Liver (tissue), 3 donors: ENCODE data around the gene GALNT9.

Source experiments
- ATF3 ChIP-seq: IDR thresholded peaks from 2 replicates; pipeline ENCODE4 v1.6.1; 2016; ENCODE audit warnings: antibody characterized with exemption
- CTCF ChIP-seq: fragments of 150-350 bp; IDR thresholded peaks from 2 replicates; pipeline ENCODE4 v1.5.1; 2017; ENCODE audit warnings: improper control_type of control experiment, low read depth, low read length; ENCODE audit not compliant: missing input control
- EGR1 ChIP-seq, 2 donors: IDR thresholded peaks; 2 replicates each; pipeline ENCODE4 v1.6.1; 2016 to 2018; ENCODE audit warnings: antibody characterized with exemption in 2 of 2, low read depth in 2 of 2
- FOXA2 ChIP-seq: IDR thresholded peaks from 2 replicates; pipeline ENCODE4 v1.6.1; 2016; ENCODE audit warnings: antibody characterized with exemption
- GABPA ChIP-seq, 2 donors: IDR thresholded peaks in 1 of 2; conservative IDR thresholded peaks in 1 of 2; 2 replicates each; pipeline ENCODE4 v1.6.1; 2016; ENCODE audit warnings: antibody characterized with exemption in 2 of 2, mild to moderate bottlenecking in 1 of 2, moderate library complexity in 1 of 2
- JUND ChIP-seq, 2 donors: IDR thresholded peaks; 2 replicates each; pipeline ENCODE4 v1.6.1; 2016; ENCODE audit warnings: antibody characterized with exemption in 2 of 2
- MAX ChIP-seq: IDR thresholded peaks from 2 replicates; pipeline ENCODE4 v1.6.1; 2016; ENCODE audit warnings: antibody characterized with exemption
- RAD21 ChIP-seq, 2 donors: IDR thresholded peaks; 2 replicates each; pipeline ENCODE4 v1.6.1; 2016; ENCODE audit warnings: antibody characterized with exemption in 2 of 2, mild to moderate bottlenecking in 2 of 2
- REST ChIP-seq: IDR thresholded peaks from 2 replicates; pipeline ENCODE4 v1.6.1; 2016; ENCODE audit warnings: antibody characterized with exemption, mild to moderate bottlenecking
- RXRA ChIP-seq, 2 donors: IDR thresholded peaks; 2 replicates each; pipeline ENCODE4 v1.6.1; 2017 to 2018; ENCODE audit warnings: antibody characterized with exemption in 2 of 2, mild to moderate bottlenecking in 1 of 2
- SP1 ChIP-seq: IDR thresholded peaks from 2 replicates; pipeline ENCODE4 v1.6.1; 2018; ENCODE audit warnings: antibody characterized with exemption, mild to moderate bottlenecking
- TAF1 ChIP-seq: conservative IDR thresholded peaks from 2 replicates; pipeline ENCODE4 v1.6.1; 2016; ENCODE audit warnings: antibody characterized with exemption, mild to moderate bottlenecking
- YY1 ChIP-seq: IDR thresholded peaks from 2 replicates; pipeline ENCODE4 v1.6.1; 2016; ENCODE audit warnings: antibody characterized with exemption, mild to moderate bottlenecking
- ZBTB33 ChIP-seq: IDR thresholded peaks from 2 replicates; pipeline ENCODE4 v1.6.1; 2016; ENCODE audit warnings: antibody characterized with exemption
- donor health status: healthy.
- donor health status: healthy.

GRCh38 chr12:132270516-132270915, 58.9 kb downstream of the GALNT9 start:
- TF ChIP-seq YY1: no peak
- TF ChIP-seq RXRA (IDR thresholded peaks at IDR 0.05): no peak
- TF ChIP-seq REST: no peak
- no peak for TF ChIP-seq RAD21 (IDR thresholded peaks at IDR 0.05)
- no peak for TF ChIP-seq CTCF
- TF ChIP-seq TAF1: no peak
- TF ChIP-seq ZBTB33: no peak
- TF ChIP-seq MAX: no peak
- TF ChIP-seq FOXA2: no peak
- TF ChIP-seq SP1: no peak
- no peak for TF ChIP-seq EGR1 (IDR thresholded peaks at IDR 0.05; ENCODE audit: low read depth in 2 of 2)
- TF ChIP-seq GABPA (IDR thresholded peaks at IDR 0.05 in 1 of 2, conservative IDR thresholded peaks at IDR 0.05 in 1 of 2): no peak
- TF ChIP-seq ATF3: no peak
- no peak for TF ChIP-seq JUND (IDR thresholded peaks at IDR 0.05)
